ENCODE results near the gene MIF.

GRCh38 chr22:23878219-23878618 is 16.0 kb upstream of the MIF start:
- TF ChIP-seq POLR2A (IDR thresholded peaks at IDR 0.05) (no peak), EP300 (IDR thresholded peaks at IDR 0.05) (no peak), POLR2AphosphoS5 (IDR thresholded peaks at IDR 0.05) (no peak)
- TF ChIP-seq, protein P1, sequence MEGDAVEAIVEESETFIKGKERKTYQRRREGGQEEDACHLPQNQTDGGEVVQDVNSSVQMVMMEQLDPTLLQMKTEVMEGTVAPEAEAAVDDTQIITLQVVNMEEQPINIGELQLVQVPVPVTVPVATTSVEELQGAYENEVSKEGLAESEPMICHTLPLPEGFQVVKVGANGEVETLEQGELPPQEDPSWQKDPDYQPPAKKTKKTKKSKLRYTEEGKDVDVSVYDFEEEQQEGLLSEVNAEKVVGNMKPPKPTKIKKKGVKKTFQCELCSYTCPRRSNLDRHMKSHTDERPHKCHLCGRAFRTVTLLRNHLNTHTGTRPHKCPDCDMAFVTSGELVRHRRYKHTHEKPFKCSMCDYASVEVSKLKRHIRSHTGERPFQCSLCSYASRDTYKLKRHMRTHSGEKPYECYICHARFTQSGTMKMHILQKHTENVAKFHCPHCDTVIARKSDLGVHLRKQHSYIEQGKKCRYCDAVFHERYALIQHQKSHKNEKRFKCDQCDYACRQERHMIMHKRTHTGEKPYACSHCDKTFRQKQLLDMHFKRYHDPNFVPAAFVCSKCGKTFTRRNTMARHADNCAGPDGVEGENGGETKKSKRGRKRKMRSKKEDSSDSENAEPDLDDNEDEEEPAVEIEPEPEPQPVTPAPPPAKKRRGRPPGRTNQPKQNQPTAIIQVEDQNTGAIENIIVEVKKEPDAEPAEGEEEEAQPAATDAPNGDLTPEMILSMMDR (IDR thresholded peaks at IDR 0.05): no peak
